22Rv1 (cell line): ENCODE results near the gene ITPR1.

Source experiments
- ZFX ChIP-seq: fragments of 450-650 bp; IDR thresholded peaks from 2 replicates; pipeline ENCODE4 v1.6.1; 2017; ENCODE audit warnings: antibody characterized with exemption, borderline replicate concordance
- TF ChIP-seq, protein P1 (sequence below): fragments of 450-650 bp; IDR thresholded peaks from 2 replicates; pipeline ENCODE4 v1.5.1; 2017; ENCODE audit warnings: mild to moderate bottlenecking

DNA sequence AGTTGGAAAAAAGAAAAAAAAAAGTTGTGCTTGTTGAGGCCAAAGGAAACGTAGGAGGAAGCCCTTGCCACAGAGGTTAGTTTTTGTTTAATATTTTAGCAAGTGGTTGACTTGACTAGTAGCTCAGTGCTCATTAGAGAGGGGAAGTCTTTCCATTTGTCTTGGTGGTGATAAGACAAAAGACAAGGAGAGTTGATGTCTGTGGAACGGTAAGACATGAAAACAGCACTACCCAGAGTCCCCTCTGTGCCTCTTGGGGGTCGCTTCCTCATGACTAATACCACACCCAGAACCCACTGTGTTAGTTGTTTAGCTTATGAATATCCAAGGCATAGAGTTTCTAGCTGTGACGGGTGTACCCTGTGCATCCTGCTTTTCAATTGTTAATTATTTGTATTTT is 211.4 kb downstream of the ITPR1 start:
- TF ChIP-seq, protein P1, sequence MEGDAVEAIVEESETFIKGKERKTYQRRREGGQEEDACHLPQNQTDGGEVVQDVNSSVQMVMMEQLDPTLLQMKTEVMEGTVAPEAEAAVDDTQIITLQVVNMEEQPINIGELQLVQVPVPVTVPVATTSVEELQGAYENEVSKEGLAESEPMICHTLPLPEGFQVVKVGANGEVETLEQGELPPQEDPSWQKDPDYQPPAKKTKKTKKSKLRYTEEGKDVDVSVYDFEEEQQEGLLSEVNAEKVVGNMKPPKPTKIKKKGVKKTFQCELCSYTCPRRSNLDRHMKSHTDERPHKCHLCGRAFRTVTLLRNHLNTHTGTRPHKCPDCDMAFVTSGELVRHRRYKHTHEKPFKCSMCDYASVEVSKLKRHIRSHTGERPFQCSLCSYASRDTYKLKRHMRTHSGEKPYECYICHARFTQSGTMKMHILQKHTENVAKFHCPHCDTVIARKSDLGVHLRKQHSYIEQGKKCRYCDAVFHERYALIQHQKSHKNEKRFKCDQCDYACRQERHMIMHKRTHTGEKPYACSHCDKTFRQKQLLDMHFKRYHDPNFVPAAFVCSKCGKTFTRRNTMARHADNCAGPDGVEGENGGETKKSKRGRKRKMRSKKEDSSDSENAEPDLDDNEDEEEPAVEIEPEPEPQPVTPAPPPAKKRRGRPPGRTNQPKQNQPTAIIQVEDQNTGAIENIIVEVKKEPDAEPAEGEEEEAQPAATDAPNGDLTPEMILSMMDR: no peak
- TF ChIP-seq ZFX: no peak
